Liver (tissue), 9 donors: Measurements from ENCODE around the gene MADD. TPM values are rescaled to one million over a fixed set of nuclear protein-coding genes. Genes with fewer than 3 reads are reported as not detected.

Source experiments
- DNase-seq: peaks from one replicate; pipeline ENCODE4 v3.0.0-alpha.2; 2017; ENCODE audit warnings: low spot score
- H3K27ac ChIP-seq, 2 donors: one replicate each; pipeline ENCODE4 v1.7.0; 2013; ENCODE audit warnings: inconsistent platforms in 2 of 2, low read length in 2 of 2, control low read depth in 1 of 2, low read depth in 1 of 2, mild to moderate bottlenecking in 1 of 2
- H3K27me3 ChIP-seq, 4 donors: one replicate each; pipeline versions ENCODE4 v1.6.1 to v1.7.0; 2013; ENCODE audit warnings: low read length in 3 of 4, inconsistent platforms in 1 of 4, mild to moderate bottlenecking in 1 of 4, moderate library complexity in 1 of 4; ENCODE audit not compliant: control insufficient read depth in 4 of 4, insufficient read depth in 4 of 4
- H3K36me3 ChIP-seq, 4 donors: one replicate each; pipeline versions ENCODE4 v1.6.1 to v1.7.0; 2013; ENCODE audit warnings: low read length in 3 of 4, mild to moderate bottlenecking in 3 of 4, low read depth in 1 of 4, moderate library complexity in 1 of 4; ENCODE audit not compliant: control insufficient read depth in 4 of 4, insufficient read depth in 3 of 4
- H3K4me1 ChIP-seq, 4 donors: one replicate each; pipeline versions ENCODE4 v1.6.1 to v1.7.0; 2013; ENCODE audit warnings: low read length in 3 of 4, mild to moderate bottlenecking in 3 of 4, moderate library complexity in 1 of 4; ENCODE audit not compliant: control insufficient read depth in 4 of 4, insufficient read depth in 4 of 4
- H3K4me3 ChIP-seq, 3 donors: one replicate each; pipeline versions ENCODE4 v1.6.1 to v1.7.0; 2013; ENCODE audit warnings: low read length in 3 of 3, control low read depth in 1 of 3, low read depth in 1 of 3, mild to moderate bottlenecking in 1 of 3
- H3K9ac ChIP-seq, 2 donors: one replicate each; pipeline ENCODE4 v1.7.0; 2013; ENCODE audit warnings: low read length in 2 of 2, mild to moderate bottlenecking in 2 of 2, moderate library complexity in 2 of 2, control low read depth in 1 of 2, low read depth in 1 of 2
- H3K9me3 ChIP-seq, 4 donors: one replicate each; pipeline versions ENCODE4 v1.6.1 to v1.7.0; 2013; ENCODE audit warnings: low read length in 3 of 4; ENCODE audit not compliant: control insufficient read depth in 4 of 4
- EGR1 ChIP-seq, 2 donors: IDR thresholded peaks; 2 replicates each; pipeline ENCODE4 v1.6.1; 2016 to 2018; ENCODE audit warnings: antibody characterized with exemption in 2 of 2, low read depth in 2 of 2
- FOXA1 ChIP-seq: IDR thresholded peaks from 2 replicates; pipeline ENCODE4 v1.6.1; 2016; ENCODE audit warnings: antibody characterized with exemption
- FOXA2 ChIP-seq: IDR thresholded peaks from 2 replicates; pipeline ENCODE4 v1.6.1; 2016; ENCODE audit warnings: antibody characterized with exemption
- GABPA ChIP-seq, 2 donors: IDR thresholded peaks in 1 of 2; conservative IDR thresholded peaks in 1 of 2; 2 replicates each; pipeline ENCODE4 v1.6.1; 2016; ENCODE audit warnings: antibody characterized with exemption in 2 of 2, mild to moderate bottlenecking in 1 of 2, moderate library complexity in 1 of 2
- JUND ChIP-seq, 2 donors: IDR thresholded peaks; 2 replicates each; pipeline ENCODE4 v1.6.1; 2016; ENCODE audit warnings: antibody characterized with exemption in 2 of 2
- NR2F2 ChIP-seq: IDR thresholded peaks from 2 replicates; pipeline ENCODE4 v1.6.1; 2016; ENCODE audit warnings: antibody characterized with exemption
- RAD21 ChIP-seq, 2 donors: IDR thresholded peaks; 2 replicates each; pipeline ENCODE4 v1.6.1; 2016; ENCODE audit warnings: antibody characterized with exemption in 2 of 2, mild to moderate bottlenecking in 2 of 2
- RXRA ChIP-seq, 2 donors: IDR thresholded peaks; 2 replicates each; pipeline ENCODE4 v1.6.1; 2017 to 2018; ENCODE audit warnings: antibody characterized with exemption in 2 of 2, mild to moderate bottlenecking in 1 of 2
- SP1 ChIP-seq: IDR thresholded peaks from 2 replicates; pipeline ENCODE4 v1.6.1; 2018; ENCODE audit warnings: antibody characterized with exemption, mild to moderate bottlenecking
- TAF1 ChIP-seq: conservative IDR thresholded peaks from 2 replicates; pipeline ENCODE4 v1.6.1; 2016; ENCODE audit warnings: antibody characterized with exemption, mild to moderate bottlenecking
- WGBS: extraction: QIAGEN DNeasy Blood & Tissue Kit; methylation state at CpG from one replicate; pipeline ENCODE4 v1.1.7; 2013; 5-methylcytosine and 5-hydroxymethylcytosine counted together
- polyA plus RNA-seq, 2 donors: library from polyadenylated mRNA; stranded (reverse) in 1 of 2; unstranded in 1 of 2; fragments of 200-250 nt in 1 of 2; fragments of >200 nt in 1 of 2; fragmentation: Nextera tagmentation in 1 of 2; extraction: Ambion mirVana in 1 of 2; gene quantifications; one replicate each; pipeline versions ENCODE4 v1.2.1 to v1.2.3, GENCODE V29; 2013 to 2015
- total RNA-seq, 2 donors: library from RNA; depleted of rRNA; stranded (reverse); fragments of >200 nt; gene quantifications; one replicate each; pipeline ENCODE4 v1.2.3, GENCODE V29; 2014
- TF ChIP-seq, protein P1 (sequence below): IDR thresholded peaks from 2 replicates; pipeline ENCODE4 v1.6.1; 2016; ENCODE audit warnings: antibody characterized with exemption
- TF ChIP-seq, protein P2 (sequence below): IDR thresholded peaks from 2 replicates; pipeline ENCODE4 v1.6.1; 2016; ENCODE audit warnings: antibody characterized with exemption, mild to moderate bottlenecking
- TF ChIP-seq, protein P3 (sequence below): fragments of 150-350 bp; IDR thresholded peaks from 2 replicates; pipeline ENCODE4 v1.5.1; 2017; ENCODE audit warnings: improper control_type of control experiment, low read depth, low read length; ENCODE audit not compliant: missing input control
- TF ChIP-seq, protein P4 (sequence below): IDR thresholded peaks from 2 replicates; pipeline ENCODE4 v1.6.1; 2016; ENCODE audit warnings: antibody characterized with exemption
- donor health status: healthy.
- donor health status: healthy.
- donor health status: healthy.
- donor health status: healthy.
- donor health status: healthy.

The MADD gene
- total and polyA plus RNA-seq, 4 donors: 9.9 to 20.5 (median 11.1) TPM

DNA sequence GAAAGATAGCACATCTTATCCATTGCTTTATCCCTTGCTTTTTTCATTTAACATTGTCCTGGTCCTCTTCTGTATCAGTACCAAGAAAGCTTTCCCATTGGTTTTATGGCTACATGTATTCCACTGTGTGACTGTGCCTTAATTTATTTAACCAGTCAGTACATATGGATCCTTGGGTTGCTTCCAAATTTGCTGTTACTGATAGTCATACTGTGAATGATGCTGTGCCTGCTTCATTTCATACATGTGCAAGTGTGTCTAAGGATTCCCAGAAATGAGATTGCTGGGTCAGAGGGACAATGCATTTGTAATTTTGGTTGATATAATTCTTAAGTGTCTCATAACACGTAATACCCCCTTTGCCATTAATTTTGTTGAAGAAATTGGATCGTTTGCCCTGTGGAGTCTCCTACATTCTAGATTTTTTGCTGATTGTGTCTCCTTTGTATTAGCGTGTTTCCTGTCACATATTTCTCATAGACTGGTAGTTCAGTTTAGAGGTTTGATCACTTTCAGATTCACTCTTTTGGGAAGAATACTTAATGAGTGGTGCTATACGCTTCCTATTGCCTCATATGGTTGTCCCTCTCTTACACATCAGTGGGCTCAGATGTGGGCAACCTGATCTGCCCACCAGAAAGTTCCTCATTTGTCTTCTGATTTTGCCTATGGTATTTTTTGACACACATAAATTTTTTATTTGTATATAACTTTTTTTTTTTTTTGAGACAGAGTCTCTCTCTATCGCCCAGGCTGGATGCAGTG is 47.3 kb downstream of the MADD start:
- H3K4me1 ChIP-seq: no peaks in the 10 kb centered on the region
- 88% methylated on average over 5 of the region's 5 CpGs for WGBS
- no peak overlapping the region for H3K27ac ChIP-seq
- H3K4me3 ChIP-seq: no peak overlapping the region
- no peaks in the 10 kb centered on the region for H3K27me3 ChIP-seq
- H3K9ac ChIP-seq: no peak overlapping the region
- H3K36me3 ChIP-seq: peaks cover 13 to 42% (median 25%) of the 10 kb centered on the region in 4 donors
- TF ChIP-seq FOXA1: no peak
- TF ChIP-seq, protein P1, sequence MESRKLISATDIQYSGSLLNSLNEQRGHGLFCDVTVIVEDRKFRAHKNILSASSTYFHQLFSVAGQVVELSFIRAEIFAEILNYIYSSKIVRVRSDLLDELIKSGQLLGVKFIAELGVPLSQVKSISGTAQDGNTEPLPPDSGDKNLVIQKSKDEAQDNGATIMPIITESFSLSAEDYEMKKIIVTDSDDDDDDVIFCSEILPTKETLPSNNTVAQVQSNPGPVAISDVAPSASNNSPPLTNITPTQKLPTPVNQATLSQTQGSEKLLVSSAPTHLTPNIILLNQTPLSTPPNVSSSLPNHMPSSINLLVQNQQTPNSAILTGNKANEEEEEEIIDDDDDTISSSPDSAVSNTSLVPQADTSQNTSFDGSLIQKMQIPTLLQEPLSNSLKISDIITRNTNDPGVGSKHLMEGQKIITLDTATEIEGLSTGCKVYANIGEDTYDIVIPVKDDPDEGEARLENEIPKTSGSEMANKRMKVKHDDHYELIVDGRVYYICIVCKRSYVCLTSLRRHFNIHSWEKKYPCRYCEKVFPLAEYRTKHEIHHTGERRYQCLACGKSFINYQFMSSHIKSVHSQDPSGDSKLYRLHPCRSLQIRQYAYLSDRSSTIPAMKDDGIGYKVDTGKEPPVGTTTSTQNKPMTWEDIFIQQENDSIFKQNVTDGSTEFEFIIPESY: no peak
- TF ChIP-seq NR2F2: no peak
- no peak for TF ChIP-seq TAF1
- H3K9me3 ChIP-seq: no peaks in the 10 kb centered on the region
- no peak for DNase-seq

DNA sequence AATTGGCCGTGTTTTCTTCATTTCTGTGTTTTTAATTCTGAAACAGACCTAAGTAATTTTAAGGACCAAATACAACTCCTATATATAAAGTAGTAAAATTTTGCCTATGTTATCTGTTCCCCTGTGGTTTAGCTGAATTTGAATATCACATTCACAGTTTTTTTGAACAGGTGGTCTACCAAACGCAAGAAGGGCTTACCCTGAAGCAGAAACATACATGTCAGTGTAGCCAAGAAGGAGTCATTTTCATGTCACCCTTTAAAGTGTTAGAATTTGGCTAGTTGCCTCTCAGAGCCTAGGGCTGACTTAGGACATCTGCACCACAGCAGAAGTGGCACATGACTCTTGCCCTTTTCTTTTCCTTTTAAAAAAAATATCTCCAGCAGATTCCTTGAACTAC is 48.2 kb downstream of the MADD start:
- WGBS: 95% methylated on average over 2 of the region's 2 CpGs
- no peaks in the 10 kb centered on the region for H3K9me3 ChIP-seq
- H3K9ac ChIP-seq: no peak overlapping the region
- no peak for DNase-seq
- TF ChIP-seq FOXA1 (no peak), EGR1 (IDR thresholded peaks at IDR 0.05; ENCODE audit: low read depth in 2 of 2) (no peak), FOXA2 (no peak), JUND (IDR thresholded peaks at IDR 0.05) (no peak), RXRA (IDR thresholded peaks at IDR 0.05) (no peak)
- TF ChIP-seq, protein P2, sequence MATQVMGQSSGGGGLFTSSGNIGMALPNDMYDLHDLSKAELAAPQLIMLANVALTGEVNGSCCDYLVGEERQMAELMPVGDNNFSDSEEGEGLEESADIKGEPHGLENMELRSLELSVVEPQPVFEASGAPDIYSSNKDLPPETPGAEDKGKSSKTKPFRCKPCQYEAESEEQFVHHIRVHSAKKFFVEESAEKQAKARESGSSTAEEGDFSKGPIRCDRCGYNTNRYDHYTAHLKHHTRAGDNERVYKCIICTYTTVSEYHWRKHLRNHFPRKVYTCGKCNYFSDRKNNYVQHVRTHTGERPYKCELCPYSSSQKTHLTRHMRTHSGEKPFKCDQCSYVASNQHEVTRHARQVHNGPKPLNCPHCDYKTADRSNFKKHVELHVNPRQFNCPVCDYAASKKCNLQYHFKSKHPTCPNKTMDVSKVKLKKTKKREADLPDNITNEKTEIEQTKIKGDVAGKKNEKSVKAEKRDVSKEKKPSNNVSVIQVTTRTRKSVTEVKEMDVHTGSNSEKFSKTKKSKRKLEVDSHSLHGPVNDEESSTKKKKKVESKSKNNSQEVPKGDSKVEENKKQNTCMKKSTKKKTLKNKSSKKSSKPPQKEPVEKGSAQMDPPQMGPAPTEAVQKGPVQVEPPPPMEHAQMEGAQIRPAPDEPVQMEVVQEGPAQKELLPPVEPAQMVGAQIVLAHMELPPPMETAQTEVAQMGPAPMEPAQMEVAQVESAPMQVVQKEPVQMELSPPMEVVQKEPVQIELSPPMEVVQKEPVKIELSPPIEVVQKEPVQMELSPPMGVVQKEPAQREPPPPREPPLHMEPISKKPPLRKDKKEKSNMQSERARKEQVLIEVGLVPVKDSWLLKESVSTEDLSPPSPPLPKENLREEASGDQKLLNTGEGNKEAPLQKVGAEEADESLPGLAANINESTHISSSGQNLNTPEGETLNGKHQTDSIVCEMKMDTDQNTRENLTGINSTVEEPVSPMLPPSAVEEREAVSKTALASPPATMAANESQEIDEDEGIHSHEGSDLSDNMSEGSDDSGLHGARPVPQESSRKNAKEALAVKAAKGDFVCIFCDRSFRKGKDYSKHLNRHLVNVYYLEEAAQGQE: no peak
- no peak overlapping the region for H3K4me3 ChIP-seq
- no peak overlapping the region for H3K27ac ChIP-seq
- H3K36me3 ChIP-seq: peaks cover 13 to 35% (median 22%) of the 10 kb centered on the region in 4 donors
- H3K27me3 ChIP-seq: no peaks in the 10 kb centered on the region
- no peaks in the 10 kb centered on the region for H3K4me1 ChIP-seq

DNA sequence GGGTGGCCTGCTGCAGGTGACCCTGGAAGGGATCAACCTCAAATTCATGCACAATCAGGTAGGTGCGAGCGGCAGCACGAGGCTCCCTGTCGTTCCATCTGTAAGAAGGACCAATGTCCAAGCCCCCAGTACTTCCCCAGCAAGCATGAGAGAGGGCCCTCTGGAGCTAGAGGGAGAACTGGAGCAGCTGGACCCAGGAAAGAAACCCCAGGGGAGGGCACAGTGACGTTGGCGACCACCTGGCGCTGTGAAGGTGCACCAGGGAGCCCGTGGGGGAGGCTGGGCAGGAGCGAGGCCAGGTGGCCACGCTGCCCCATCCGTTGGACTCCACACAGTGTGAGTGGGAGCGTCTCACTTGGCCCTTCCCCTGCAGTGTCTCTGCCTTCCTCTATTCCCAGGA is 54.6 kb downstream of the MADD start:
- WGBS: 94% methylated on average over 12 of the region's 12 CpGs
- H3K27me3 ChIP-seq: no peaks in the 10 kb centered on the region
- H3K4me3 ChIP-seq: no peak overlapping the region
- H3K27ac ChIP-seq: no peak overlapping the region
- no peaks in the 10 kb centered on the region for H3K9me3 ChIP-seq
- DNase-seq: no peak
- H3K4me1 ChIP-seq: no peaks in the 10 kb centered on the region
- no peak overlapping the region for H3K9ac ChIP-seq
- peaks cover 17 to 48% (median 29%) of the 10 kb centered on the region in 4 donors for H3K36me3 ChIP-seq
- TF ChIP-seq EGR1 (IDR thresholded peaks at IDR 0.05; ENCODE audit: low read depth in 2 of 2): no peak
- TF ChIP-seq, protein P3, sequence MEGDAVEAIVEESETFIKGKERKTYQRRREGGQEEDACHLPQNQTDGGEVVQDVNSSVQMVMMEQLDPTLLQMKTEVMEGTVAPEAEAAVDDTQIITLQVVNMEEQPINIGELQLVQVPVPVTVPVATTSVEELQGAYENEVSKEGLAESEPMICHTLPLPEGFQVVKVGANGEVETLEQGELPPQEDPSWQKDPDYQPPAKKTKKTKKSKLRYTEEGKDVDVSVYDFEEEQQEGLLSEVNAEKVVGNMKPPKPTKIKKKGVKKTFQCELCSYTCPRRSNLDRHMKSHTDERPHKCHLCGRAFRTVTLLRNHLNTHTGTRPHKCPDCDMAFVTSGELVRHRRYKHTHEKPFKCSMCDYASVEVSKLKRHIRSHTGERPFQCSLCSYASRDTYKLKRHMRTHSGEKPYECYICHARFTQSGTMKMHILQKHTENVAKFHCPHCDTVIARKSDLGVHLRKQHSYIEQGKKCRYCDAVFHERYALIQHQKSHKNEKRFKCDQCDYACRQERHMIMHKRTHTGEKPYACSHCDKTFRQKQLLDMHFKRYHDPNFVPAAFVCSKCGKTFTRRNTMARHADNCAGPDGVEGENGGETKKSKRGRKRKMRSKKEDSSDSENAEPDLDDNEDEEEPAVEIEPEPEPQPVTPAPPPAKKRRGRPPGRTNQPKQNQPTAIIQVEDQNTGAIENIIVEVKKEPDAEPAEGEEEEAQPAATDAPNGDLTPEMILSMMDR: no peak
- TF ChIP-seq TAF1: no peak
- no peak for TF ChIP-seq JUND (IDR thresholded peaks at IDR 0.05)
- no peak for TF ChIP-seq RAD21 (IDR thresholded peaks at IDR 0.05)
- TF ChIP-seq SP1: no peak
- TF ChIP-seq GABPA (IDR thresholded peaks at IDR 0.05 in 1 of 2, conservative IDR thresholded peaks at IDR 0.05 in 1 of 2): no peak
- TF ChIP-seq, protein P4, sequence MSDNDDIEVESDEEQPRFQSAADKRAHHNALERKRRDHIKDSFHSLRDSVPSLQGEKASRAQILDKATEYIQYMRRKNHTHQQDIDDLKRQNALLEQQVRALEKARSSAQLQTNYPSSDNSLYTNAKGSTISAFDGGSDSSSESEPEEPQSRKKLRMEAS: no peak
- TF ChIP-seq, protein P1: no peak
- no peak for TF ChIP-seq FOXA2
